ENCODE data around the gene HPD. TPM values are rescaled to one million over a fixed set of nuclear protein-coding genes. Genes with fewer than 3 reads are reported as not detected.

The HPD gene
- total and polyA plus RNA-seq, 2 donors (not counting 3 experiments of a cell fraction or from before 2014, with no cell fraction given) = not detected

- Histone ChIP-seq H3K4me1 (ENCODE audit: control insufficient read depth, extremely low read depth, insufficient read depth, low read length) (peaks cover 24% of the 10 kb centered on the region), H3K36me3 (ENCODE audit: control insufficient read depth in 2 of 2, extremely low read depth in 1 of 2, insufficient read depth in 2 of 2, low read length in 2 of 2) (peaks cover 4 to 21% of the 10 kb centered on the region in 2 experiments), H3K9me1 (replicated peaks; ENCODE audit: control insufficient read depth, extremely low read depth, insufficient read depth, low read length) (no peaks in the 10 kb centered on the region), H3K4me2 (ENCODE audit: insufficient read depth, low read length) (peak overlapping the region; percentile 50), H3K4me3 (replicated peaks in 1 of 3; ENCODE audit: insufficient read depth in 1 of 3, low read depth in 1 of 3, low read length in 3 of 3) (peak overlapping the region; percentile 70 to 92 (median 79)), H3K9me3 (replicated peaks; ENCODE audit: control insufficient read depth, insufficient read depth, low read length) (no peaks in the 10 kb centered on the region), H4K20me1 (replicated peaks; ENCODE audit: control insufficient read depth, extremely low read depth, insufficient read depth, low read length) (no peaks in the 10 kb centered on the region), H3K27ac (ENCODE audit: insufficient read depth, low read depth, low read length) (peak overlapping the region; percentile 50), H3K27me3 (ENCODE audit: control insufficient read depth in 2 of 2, insufficient read depth in 2 of 2, low read length in 2 of 2) (no peaks in the 10 kb centered on the region), H3K79me2 (ENCODE audit: control insufficient read depth, insufficient read depth, low read length) (peaks cover 75% of the 10 kb centered on the region), H3K9ac (replicated peaks; ENCODE audit: extremely low read depth, insufficient read depth, low read length) (peak overlapping the region; percentile 68), H2AFZ (ENCODE audit: low read depth, low read length) (no peak overlapping the region)
- no peak for FAIRE-seq
- no TSS peak for BruUV-seq (replicated peaks)
- ChIA-PET POLR2A (interaction anchor here (2.1 kb wide), 1 partner anchor 9 kb away, joined by 15 read pairs; no protein-coding TSS in a partner anchor), CTCF (interaction anchor here (0.8 to 12.8 kb wide), 4 partner anchors 7 to 83 kb away, joined by 4 to 774 read pairs (median 5); partner anchors contain the start of genes PSMD9, RHOF and SETD1B)
- peak; percentile 37 for DNase-seq (ENCODE audit: low read depth, low spot score)
- TF ChIP-seq EZH2 (IDR thresholded peaks at IDR 0.05; ENCODE audit: borderline replicate concordance, low read depth, low read length, severe bottlenecking) (no peak), FOS (IDR thresholded peaks at IDR 0.05; ENCODE audit: borderline replicate concordance, insufficient read depth, low read length) (no peak), POLR2AphosphoS5 (IDR thresholded peaks at IDR 0.05; ENCODE audit: insufficient read depth, low read depth, low read length) (no peak), POLR2A (IDR thresholded peaks at IDR 0.05; ENCODE audit: low read depth, low read length) (no peak), MYC (IDR thresholded peaks at IDR 0.05; ENCODE audit: low read depth, low read length) (no peak), JUN (IDR thresholded peaks at IDR 0.05; ENCODE audit: borderline replicate concordance, insufficient read depth, insufficient read length, low read depth) (no peak), GATA2 (IDR thresholded peaks at IDR 0.05; ENCODE audit: insufficient read depth, insufficient read length, low read depth, low read length) (no peak)
- TF ChIP-seq, protein P1, sequence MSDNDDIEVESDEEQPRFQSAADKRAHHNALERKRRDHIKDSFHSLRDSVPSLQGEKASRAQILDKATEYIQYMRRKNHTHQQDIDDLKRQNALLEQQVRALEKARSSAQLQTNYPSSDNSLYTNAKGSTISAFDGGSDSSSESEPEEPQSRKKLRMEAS (IDR thresholded peaks at IDR 0.05; ENCODE audit: insufficient read depth, insufficient read length) = no peak
- TF ChIP-seq, protein P2, sequence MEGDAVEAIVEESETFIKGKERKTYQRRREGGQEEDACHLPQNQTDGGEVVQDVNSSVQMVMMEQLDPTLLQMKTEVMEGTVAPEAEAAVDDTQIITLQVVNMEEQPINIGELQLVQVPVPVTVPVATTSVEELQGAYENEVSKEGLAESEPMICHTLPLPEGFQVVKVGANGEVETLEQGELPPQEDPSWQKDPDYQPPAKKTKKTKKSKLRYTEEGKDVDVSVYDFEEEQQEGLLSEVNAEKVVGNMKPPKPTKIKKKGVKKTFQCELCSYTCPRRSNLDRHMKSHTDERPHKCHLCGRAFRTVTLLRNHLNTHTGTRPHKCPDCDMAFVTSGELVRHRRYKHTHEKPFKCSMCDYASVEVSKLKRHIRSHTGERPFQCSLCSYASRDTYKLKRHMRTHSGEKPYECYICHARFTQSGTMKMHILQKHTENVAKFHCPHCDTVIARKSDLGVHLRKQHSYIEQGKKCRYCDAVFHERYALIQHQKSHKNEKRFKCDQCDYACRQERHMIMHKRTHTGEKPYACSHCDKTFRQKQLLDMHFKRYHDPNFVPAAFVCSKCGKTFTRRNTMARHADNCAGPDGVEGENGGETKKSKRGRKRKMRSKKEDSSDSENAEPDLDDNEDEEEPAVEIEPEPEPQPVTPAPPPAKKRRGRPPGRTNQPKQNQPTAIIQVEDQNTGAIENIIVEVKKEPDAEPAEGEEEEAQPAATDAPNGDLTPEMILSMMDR (IDR thresholded peaks at IDR 0.05; ENCODE audit: extremely low read depth in 1 of 2, insufficient read depth in 1 of 2, low read depth in 1 of 2, low read length in 2 of 2) = no peak
- intact Hi-C loops (cut with micrococcal nuclease) (no loop called here), dilution Hi-C loops (cut with MboI; ENCODE audit: extremely low pct_ligation_motif_present, low sequenced_read_pairs) (no loop called here)
Measured at GRCh38 chr12:121805171-121806008, 53.3 kb downstream of the HPD start.
